DOHH2 (cell line): Measurements from ENCODE around the gene BPIFB2.

ENCODE experiments used
- CTCF ChIP-seq: fragments of 200-600 bp; sonication (generic); IDR thresholded peaks from one replicate; pipeline ENCODE4 v1.5.1; 2014; ENCODE audit warnings: antibody characterized with exemption, mild to moderate bottlenecking, low read depth, low read length; ENCODE audit not compliant: poor library complexity, severe bottlenecking
- EZH2phosphoT487 ChIP-seq: fragments of 200-600 bp; sonication (generic); IDR thresholded peaks from 2 replicates; pipeline ENCODE4 v1.6.1; 2017; ENCODE audit warnings: borderline replicate concordance, mild to moderate bottlenecking, antibody characterized with exemption, low read length, moderate library complexity, mixed read lengths

DNA sequence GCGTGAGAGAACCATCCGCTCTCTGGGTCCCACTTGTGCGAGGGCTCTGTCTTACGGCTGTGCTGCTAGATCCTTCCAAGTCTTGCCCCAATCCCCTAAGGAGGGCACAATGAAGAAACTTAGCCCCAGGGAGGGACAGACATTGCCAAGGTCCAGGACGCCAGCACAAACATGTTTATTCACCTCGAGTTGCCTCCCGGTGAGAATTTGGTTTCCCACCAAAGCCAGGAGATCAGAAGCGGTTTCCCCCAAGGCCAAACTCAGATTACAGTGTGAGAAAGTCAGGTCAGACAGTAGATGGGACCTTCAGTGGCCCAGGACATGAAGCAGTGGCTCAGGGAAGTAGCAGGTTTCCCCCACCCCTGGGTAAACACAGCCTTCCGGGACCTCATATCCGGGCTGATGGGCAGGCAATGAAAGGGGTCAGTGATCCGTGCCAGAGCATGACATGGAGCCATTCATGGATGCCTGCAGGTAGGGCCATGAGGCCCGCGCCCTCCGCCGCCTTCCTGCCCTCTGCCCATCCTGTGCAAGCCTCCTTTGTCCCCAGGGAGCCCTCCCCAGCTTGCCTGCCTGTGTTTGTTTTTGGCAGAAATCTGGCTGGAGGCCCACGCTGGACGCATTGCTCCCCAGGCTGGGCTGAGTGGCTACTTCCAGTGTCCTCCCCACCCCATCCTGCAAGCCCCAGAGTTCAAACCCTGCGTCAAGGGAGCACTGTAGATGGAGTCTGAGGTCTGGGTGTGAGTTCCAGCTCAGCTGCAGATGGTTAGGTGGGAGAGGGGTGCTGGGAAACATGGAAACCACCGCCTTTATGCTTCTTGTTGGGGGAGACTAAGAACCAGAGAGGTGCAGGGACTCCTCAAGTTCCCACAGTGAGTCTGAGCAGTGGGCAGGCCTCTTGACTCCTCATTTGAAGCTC lies 2.0 kb downstream of the BPIFB2 start:
- TF ChIP-seq CTCF (no peak), EZH2phosphoT487 (no peak)
